HG03280 (cell line): Measurements from ENCODE around the gene PPM1G.
A peak's percentile ranks its signal among the peaks of the same experiment; 100 is the strongest.
"Not testable (repeated sequence)": the region's sequence is repeated elsewhere in the genome, so short reads cannot be mapped to it uniquely, and the experiment has no call there.

Experiments used
- ATAC-seq: cut with Tn5 transposase; IDR thresholded peaks from one replicate; pipeline ENCODE4 v1.9.1; 2021; ENCODE audit warnings: mild to moderate bottlenecking, moderate library complexity; ENCODE audit not compliant: unreplicated experiment

Gene PPM1G

GRCh38 chr2:27409321-27410073, at the start of gene PPM1G:
Gene PPM1G (minus strand): TSS chr2:27409591. CDS start chr2:27409422, 169 bp downstream.
- peak; percentile 95 for ATAC-seq

- no peak for ATAC-seq
These were observed 44.6 kb upstream of the PPM1G start for GRCh38 chr2:27453968-27454367.

GRCh38 chr2:27451095-27451494, 41.7 kb upstream of the PPM1G start:
- no peak for ATAC-seq

GRCh38 chr2:27448381-27448780, 39.0 kb upstream of the PPM1G start:
- ATAC-seq, result no peak

- no peak for ATAC-seq
These were observed 36.7 kb upstream of the PPM1G start for GRCh38 chr2:27446057-27446456.

- ATAC-seq, result no peak
These were observed 36.2 kb upstream of the PPM1G start for GRCh38 chr2:27445615-27446014.

GRCh38 chr2:27445155-27445554, 35.8 kb upstream of the PPM1G start:
- no peak for ATAC-seq

GRCh38 chr2:27442920-27443282, 33.5 kb upstream of the PPM1G start:
- no peak for ATAC-seq

- no peak for ATAC-seq
These were observed 32.8 kb upstream of the PPM1G start, which contains the start of gene KRTCAP3 for GRCh38 chr2:27441958-27442919. Gene KRTCAP3 (plus strand): TSS chr2:27442381. CDS start chr2:27442413, 32 bp downstream.

GRCh38 chr2:27441226-27441926, 32.0 kb upstream of the PPM1G start:
- ATAC-seq, result no peak

GRCh38 chr2:27435628-27436027, 26.2 kb upstream of the PPM1G start:
- no peak for ATAC-seq

GRCh38 chr2:27431395-27431794, 22.0 kb upstream of the PPM1G start:
- no peak for ATAC-seq

- ATAC-seq, result peak; percentile 62
These were observed 19.7 kb upstream of the PPM1G start for GRCh38 chr2:27428978-27429541.

- peak; percentile 90 for ATAC-seq
These were observed 19.0 kb upstream of the PPM1G start, which contains the start of gene NRBP1 for GRCh38 chr2:27428213-27428977. Gene NRBP1 (plus strand): TSS chr2:27428631. CDS start chr2:27433274, 4,643 bp downstream.

GRCh38 chr2:27427863-27428212, 18.4 kb upstream of the PPM1G start:
- no peak for ATAC-seq

- ATAC-seq, result not testable (repeated sequence)
These were observed 15.6 kb upstream of the PPM1G start for GRCh38 chr2:27425039-27425438.

- no peak for ATAC-seq
These were observed 13.6 kb upstream of the PPM1G start for GRCh38 chr2:27422958-27423357.

GRCh38 chr2:27421660-27422250, 12.4 kb upstream of the PPM1G start:
- ATAC-seq, result no peak

- no peak for ATAC-seq
These were observed 11.6 kb upstream of the PPM1G start for GRCh38 chr2:27420996-27421395.

GRCh38 chr2:27416151-27416550, 6.8 kb upstream of the PPM1G start:
- ATAC-seq, result no peak
